ENCODE measurements around the gene SPRYD3. TPM values are rescaled to one million over a fixed set of nuclear protein-coding genes. Genes with fewer than 3 reads are reported as not detected.

SPRYD3 gene
- total and polyA plus RNA-seq, 2 of the 4 experiments (the other 2 are of a cell fraction), result 25.6 to 27.8 TPM

DNA sequence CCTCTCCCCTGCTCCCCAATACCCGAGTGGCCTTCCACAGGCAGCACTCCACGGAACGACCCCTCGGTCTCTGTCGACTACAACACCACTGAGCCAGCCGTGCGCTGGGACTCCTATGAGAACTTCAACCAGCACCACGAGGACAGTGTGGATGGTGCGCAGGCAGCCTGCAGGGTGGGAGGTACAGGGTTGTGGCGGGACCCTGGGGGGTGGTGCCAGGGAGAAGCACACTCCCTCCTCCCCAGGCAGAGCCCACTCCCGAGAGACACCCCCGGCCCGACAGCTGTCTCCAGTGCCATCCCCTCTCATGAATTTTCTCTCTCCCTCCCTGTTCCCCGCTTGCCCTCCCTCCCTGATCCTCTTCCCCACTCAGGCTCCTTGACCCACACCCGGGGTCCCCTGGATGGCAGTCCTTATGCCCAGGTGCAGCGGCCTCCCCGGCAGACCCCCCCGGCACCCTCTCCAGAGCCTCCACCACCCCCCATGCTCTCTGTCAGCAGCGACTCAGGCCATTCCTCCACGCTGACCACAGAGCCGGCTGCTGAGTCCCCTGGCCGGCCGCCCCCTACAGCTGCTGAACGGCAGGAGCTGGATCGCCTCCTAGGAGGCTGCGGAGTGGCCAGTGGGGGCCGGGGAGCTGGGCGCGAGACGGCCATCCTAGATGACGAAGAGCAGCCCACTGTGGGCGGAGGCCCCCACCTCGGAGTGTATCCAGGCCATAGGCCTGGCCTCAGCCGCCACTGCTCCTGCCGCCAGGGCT lies 20.3 kb downstream of the SPRYD3 start:
- no peak overlapping the region for H3K14ac ChIP-seq (replicated peaks; ENCODE audit: low read depth, low read length)
- intact Hi-C loops (cut with micrococcal nuclease), result no loop called here
- no peak overlapping the region for H3K27ac ChIP-seq (ENCODE audit: insufficient read depth, low read length)
- H3K18ac ChIP-seq (ENCODE audit: low read depth, low read length), result no peak overlapping the region
- ChIA-PET POLR2A (ENCODE audit: unreplicated experiment) (no interaction called here), CTCF (no interaction called here)
- WGBS, 2 experiments (ENCODE audit: extremely low coverage in 2 of 2, insufficient read length in 1 of 2), result 76% methylated on average over 12 of the region's 35 CpGs; no CpG with 5 or more reads in 1 of the 2 experiments
- peaks cover 5% of the 10 kb centered on the region; the same call in 1 of the 2 replicates for H3K9me1 ChIP-seq (ENCODE audit: insufficient read depth, low read length)
- no peak overlapping the region for H3K4me3 ChIP-seq (ENCODE audit: insufficient read depth, low read depth, low read length)
- no peak overlapping the region for H4K5ac ChIP-seq (ENCODE audit: low read depth, low read length)
- no peak overlapping the region for H4K8ac ChIP-seq (ENCODE audit: low read depth in 2 of 2, low read length in 2 of 2)
- ATAC-seq (ENCODE audit: low read depth) (no peak), DNase-seq (no peak)
- peaks cover 82% of the 10 kb centered on the region for H3K36me3 ChIP-seq (ENCODE audit: control insufficient read depth, insufficient read depth, low read length)
- H3K27me3 ChIP-seq (ENCODE audit: control insufficient read depth, insufficient read depth, low read length), result no peaks in the 10 kb centered on the region
- no peak overlapping the region for H3K23ac ChIP-seq (ENCODE audit: low read depth, low read length)
- no peak overlapping the region for H4K91ac ChIP-seq (ENCODE audit: insufficient read depth, low read depth, low read length)
- no peak overlapping the region for H3K4ac ChIP-seq (ENCODE audit: low read depth, low read length)
- no peak overlapping the region for H3K4me2 ChIP-seq (ENCODE audit: low read depth, low read length)
- no peak overlapping the region for H2BK5ac ChIP-seq (ENCODE audit: low read depth, low read length, poor library complexity, severe bottlenecking)
- H3K56ac ChIP-seq (ENCODE audit: extremely low read depth, insufficient read depth, low read length), result no peak overlapping the region
- H2AFZ ChIP-seq (replicated peaks; ENCODE audit: low read length, poor library complexity), result peak overlapping the region; percentile 25
- H3K79me1 ChIP-seq (ENCODE audit: low read depth in 1 of 2, low read length in 2 of 2), result peaks cover 0 to 36% of the 10 kb centered on the region in 2 experiments; a peak in 2 of 4 replicates
- H3K9me3 ChIP-seq (ENCODE audit: control insufficient read depth, insufficient read depth, low read length), result no peaks in the 10 kb centered on the region
- H2BK20ac ChIP-seq (ENCODE audit: low read depth, low read length), result no peak overlapping the region
- no peak overlapping the region for H2BK15ac ChIP-seq (ENCODE audit: low read depth, low read length)
- no peak overlapping the region for H3K9ac ChIP-seq (ENCODE audit: low read depth, low read length)
- no peak for TF ChIP-seq BHLHE40 (IDR thresholded peaks at IDR 0.05; ENCODE audit: low read depth, low read length)
- TF ChIP-seq MAFK (IDR thresholded peaks at IDR 0.05; ENCODE audit: low read depth, low read length), result no peak
- no peak for TF ChIP-seq RAD21 (IDR thresholded peaks at IDR 0.05; ENCODE audit: low read length)
- TF ChIP-seq CEBPB (IDR thresholded peaks at IDR 0.05; ENCODE audit: low read depth, low read length), result no peak
- no peak for TF ChIP-seq CHD1 (IDR thresholded peaks at IDR 0.05; ENCODE audit: low read depth, low read length)
- H4K20me1 ChIP-seq (ENCODE audit: insufficient read depth, low read length), result peaks cover 2% of the 10 kb centered on the region
- H3K4me1 ChIP-seq (ENCODE audit: control insufficient read depth, insufficient read depth, low read length), result peaks cover 15% of the 10 kb centered on the region
- BruUV-seq (replicated peaks), result no TSS peak
- in situ Hi-C loops (cut with MboI; ENCODE audit: low sequenced_read_pairs), result no loop called here
- no peak overlapping the region for H2AK5ac ChIP-seq (ENCODE audit: low read depth, low read length)
- H2AK9ac ChIP-seq (replicated peaks; ENCODE audit: low read depth, low read length, poor library complexity), result no peak overlapping the region
- H2BK120ac ChIP-seq (ENCODE audit: low read depth, low read length), result no peak overlapping the region
- dilution Hi-C loops (cut with HindIII; ENCODE audit: low sequenced_read_pairs, unreplicated experiment), result no loop called here

All from IMR-90 (cell line).